GM18519 (cell line): Measurements from ENCODE around the gene LYZL1.
A peak's percentile ranks its signal among the peaks of the same experiment; 100 is the strongest.
"Not testable (repeated sequence)": the region's sequence is repeated elsewhere in the genome, so short reads cannot be mapped to it uniquely, and the experiment has no call there.

Source experiments
- ATAC-seq: cut with Tn5 transposase; IDR thresholded peaks from one replicate; pipeline ENCODE4 v1.9.1; 2021; ENCODE audit warnings: mild to moderate bottlenecking, moderate library complexity; ENCODE audit not compliant: unreplicated experiment, low FRiP score

The LYZL1 gene

GRCh38 chr10:29257784-29258135 lies 31.1 kb upstream of the LYZL1 start:
- no peak for ATAC-seq

- no peak for ATAC-seq
Observed at GRCh38 chr10:29259498-29259897, 29.4 kb upstream of the LYZL1 start.

- no peak for ATAC-seq
Observed at GRCh38 chr10:29263506-29263905, 25.4 kb upstream of the LYZL1 start.

- no peak for ATAC-seq
Observed at GRCh38 chr10:29265210-29265768, 23.6 kb upstream of the LYZL1 start.

- ATAC-seq: no peak
Observed at GRCh38 chr10:29266641-29267040, 22.2 kb upstream of the LYZL1 start.

- ATAC-seq: no peak
Observed at GRCh38 chr10:29268011-29268410, 20.9 kb upstream of the LYZL1 start.

- ATAC-seq: no peak
Observed at GRCh38 chr10:29269486-29269885, 19.4 kb upstream of the LYZL1 start.

- ATAC-seq: no peak
Observed at GRCh38 chr10:29270883-29271282, 18.0 kb upstream of the LYZL1 start.

- no peak for ATAC-seq
Observed at GRCh38 chr10:29271877-29272276, 17.0 kb upstream of the LYZL1 start.

GRCh38 chr10:29273478-29273877 lies 15.4 kb upstream of the LYZL1 start:
- ATAC-seq: no peak

GRCh38 chr10:29276251-29276850 lies 12.5 kb upstream of the LYZL1 start:
- ATAC-seq: no peak

- no peak for ATAC-seq
Observed at GRCh38 chr10:29277296-29277695, 11.6 kb upstream of the LYZL1 start.

GRCh38 chr10:29279779-29280487 lies 8.9 kb upstream of the LYZL1 start:
- no peak for ATAC-seq

GRCh38 chr10:29280488-29280840 lies 8.4 kb upstream of the LYZL1 start:
- ATAC-seq: no peak

GRCh38 chr10:29285624-29286051 lies 3.2 kb upstream of the LYZL1 start:
- ATAC-seq: peak; percentile 91

- ATAC-seq: no peak
Observed at GRCh38 chr10:29287635-29288034, 1.2 kb upstream of the LYZL1 start.

- not testable (repeated sequence) for ATAC-seq
Observed at GRCh38 chr10:29291561-29291960, 2.7 kb downstream of the LYZL1 start.

- not testable (repeated sequence) for ATAC-seq
Observed at GRCh38 chr10:29292406-29292805, 3.5 kb downstream of the LYZL1 start.

GRCh38 chr10:29295813-29296212 lies 6.9 kb downstream of the LYZL1 start:
- no peak for ATAC-seq

GRCh38 chr10:29297678-29298077 lies 8.8 kb downstream of the LYZL1 start:
- no peak for ATAC-seq

GRCh38 chr10:29301359-29301910 lies 12.6 kb downstream of the LYZL1 start:
- no peak for ATAC-seq

GRCh38 chr10:29302499-29302898 lies 13.6 kb downstream of the LYZL1 start:
- no peak for ATAC-seq
